Neural cell (in vitro differentiated cells): ENCODE measurements around the gene SERPINA9. TPM values are rescaled to one million over a fixed set of nuclear protein-coding genes. Genes with fewer than 3 reads are reported as not detected.

Experiments used
- H2AFZ ChIP-seq: fragments of 200-600, 300-800 bp; sonication (generic), shearing (Covaris generic); 2 replicates; pipeline ENCODE4 v1.6.0; 2014; ENCODE audit warnings: low read depth, mild to moderate bottlenecking, antibody characterized with exemption, low read length, moderate library complexity
- H3F3A ChIP-seq: fragments of 200-600 bp; shearing (Covaris generic); 2 replicates; pipeline ENCODE4 v1.6.1; 2016; ENCODE audit warnings: mild to moderate bottlenecking, moderate library complexity, mixed read lengths, antibody characterized with exemption, low read length; ENCODE audit not compliant: insufficient read depth, poor library complexity, severe bottlenecking
- H3K27ac ChIP-seq: fragments of 200-600, 300-800 bp; sonication (generic), shearing (Covaris generic); 2 replicates; pipeline ENCODE4 v1.5.1; 2014; ENCODE audit warnings: mild to moderate bottlenecking, low read length, moderate library complexity
- H3K27me3 ChIP-seq: fragments of 300-800, 200-600 bp; sonication (generic), shearing (Covaris generic); 2 replicates; pipeline ENCODE4 v1.6.0; 2014; ENCODE audit warnings: mild to moderate bottlenecking, low read depth, low read length, moderate library complexity; ENCODE audit not compliant: insufficient read depth
- H3K36me3 ChIP-seq: fragments of 300-800, 200-600 bp; sonication (generic), shearing (Covaris generic); 2 replicates; pipeline ENCODE4 v1.5.1; 2014; ENCODE audit warnings: mild to moderate bottlenecking, antibody characterized with exemption, low read length, moderate library complexity; ENCODE audit not compliant: insufficient read depth
- H3K4me2 ChIP-seq: fragments of 300-800, 200-600 bp; sonication (generic), shearing (Covaris generic); 2 replicates; pipeline ENCODE4 v1.6.0; 2014; ENCODE audit warnings: mild to moderate bottlenecking, low read length
- H3K4me3 ChIP-seq: fragments of 300-800, 200-600 bp; sonication (generic), shearing (Covaris generic); 2 replicates; pipeline ENCODE4 v1.5.1; 2014; ENCODE audit warnings: mild to moderate bottlenecking, low read length, moderate library complexity
- H3K79me2 ChIP-seq: fragments of 200-600 bp; shearing (Covaris generic); replicated peaks from 2 replicates; pipeline ENCODE4 v1.6.0; 2014; ENCODE audit warnings: mild to moderate bottlenecking, low read length, moderate library complexity; ENCODE audit not compliant: insufficient read depth
- H3K9ac ChIP-seq: fragments of 300-800, 200-600 bp; sonication (generic), shearing (Covaris generic); 2 replicates; pipeline ENCODE4 v1.6.1; 2016; ENCODE audit warnings: mild to moderate bottlenecking, low read length, mixed read lengths
- H3K9me2 ChIP-seq: fragments of 200-600 bp; shearing (Covaris generic); 2 replicates; pipeline ENCODE4 v1.6.1; 2016; ENCODE audit warnings: mild to moderate bottlenecking, low read length, mixed read lengths; ENCODE audit not compliant: insufficient read depth
- H3K9me3 ChIP-seq: fragments of 200-600, 300-800 bp; sonication (generic), shearing (Covaris generic); 2 replicates; pipeline ENCODE4 v1.6.1; 2016; ENCODE audit warnings: mild to moderate bottlenecking, mixed run types, low read length, moderate library complexity, mixed read lengths
- H4K20me1 ChIP-seq: fragments of 200-600 bp; shearing (Covaris generic); 2 replicates; pipeline ENCODE4 v1.6.1; 2016; ENCODE audit warnings: mild to moderate bottlenecking, mixed run types; ENCODE audit not compliant: insufficient read depth
- CTCF ChIP-seq: fragments of 450-650 bp; IDR thresholded peaks from 2 replicates; pipeline ENCODE4 v1.5.1; 2014; ENCODE audit warnings: antibody characterized with exemption, mild to moderate bottlenecking, moderate library complexity; ENCODE audit not compliant: poor library complexity, severe bottlenecking
- EP300 ChIP-seq: fragments of 450-650 bp; conservative IDR thresholded peaks from 2 replicates; pipeline ENCODE4 v1.6.1; 2014; ENCODE audit warnings: antibody characterized with exemption, mild to moderate bottlenecking, moderate library complexity; ENCODE audit not compliant: poor library complexity, severe bottlenecking
- EZH2 ChIP-seq: fragments of 200-600, 300-800 bp; shearing (Covaris generic), sonication (generic); IDR thresholded peaks from 2 replicates; pipeline ENCODE4 v1.6.1; 2014; ENCODE audit warnings: antibody characterized with exemption, low read length, borderline replicate concordance, mild to moderate bottlenecking; ENCODE audit not compliant: insufficient read depth, poor library complexity, severe bottlenecking
- MXI1 ChIP-seq: fragments of 450-650 bp; conservative IDR thresholded peaks from 2 replicates; pipeline ENCODE4 v1.6.1; 2014; ENCODE audit warnings: antibody characterized with exemption, mild to moderate bottlenecking; ENCODE audit not compliant: poor library complexity, severe bottlenecking
- POLR2AphosphoS5 ChIP-seq: IDR thresholded peaks from 2 replicates; pipeline ENCODE4 v1.6.1; 2012
- RAD21 ChIP-seq: fragments of 450-650 bp; conservative IDR thresholded peaks from 2 replicates; pipeline ENCODE4 v1.6.1; 2014; ENCODE audit warnings: antibody characterized with exemption, mild to moderate bottlenecking, moderate library complexity
- REST ChIP-seq: IDR thresholded peaks from 2 replicates; pipeline ENCODE4 v1.6.1; 2012; ENCODE audit warnings: borderline replicate concordance
- SMC3 ChIP-seq: fragments of 450-650 bp; conservative IDR thresholded peaks from 2 replicates; pipeline ENCODE4 v1.6.1; 2014; ENCODE audit warnings: antibody characterized with exemption, mild to moderate bottlenecking, moderate library complexity; ENCODE audit not compliant: poor library complexity
- TAF1 ChIP-seq: IDR thresholded peaks from 2 replicates; pipeline ENCODE4 v1.6.1; 2012; ENCODE audit warnings: low read depth
- polyA plus RNA-seq: library from polyadenylated mRNA; depleted of rRNA; stranded (reverse); fragments of >200 nt; gene quantifications from 2 replicates; pipeline ENCODE4 v1.2.3, GENCODE V29; 2014

SERPINA9 gene
- polyA plus RNA-seq, 1 donor from 2014 or later = not detected

- H3K9ac ChIP-seq = no peak overlapping the region
- H3K9me3 ChIP-seq = peaks cover 4% of the 10 kb centered on the region
- no peak overlapping the region for H3K4me3 ChIP-seq
- no peaks in the 10 kb centered on the region for H3K27me3 ChIP-seq
- no peaks in the 10 kb centered on the region for H4K20me1 ChIP-seq
- no peaks in the 10 kb centered on the region for H3K36me3 ChIP-seq
- no peaks in the 10 kb centered on the region for H3K79me2 ChIP-seq
- H3K27ac ChIP-seq = no peak overlapping the region
- no peak for TF ChIP-seq CTCF
- TF ChIP-seq SMC3 = no peak
- TF ChIP-seq EP300 = no peak
- TF ChIP-seq POLR2AphosphoS5 = no peak
- TF ChIP-seq TAF1 = no peak
- no peak for TF ChIP-seq RAD21
- TF ChIP-seq EZH2 = no peak
- no peak for TF ChIP-seq MXI1
- no peak overlapping the region for H2AFZ ChIP-seq
- H3K9me2 ChIP-seq = no peaks in the 10 kb centered on the region
- H3K4me2 ChIP-seq = no peak overlapping the region
- no peaks in the 10 kb centered on the region for H3F3A ChIP-seq
These were observed 6.7 kb downstream of the SERPINA9 start for GRCh38 chr14:94469261-94469660.

- H3K9ac ChIP-seq = no peak overlapping the region
- TF ChIP-seq MXI1 (no peak), POLR2AphosphoS5 (no peak), RAD21 (no peak), EP300 (no peak), TAF1 (no peak), SMC3 (no peak), REST (no peak), EZH2 (no peak), CTCF (no peak)
- H3K4me2 ChIP-seq = no peak overlapping the region
- no peak overlapping the region for H3K4me3 ChIP-seq
- no peaks in the 10 kb centered on the region for H4K20me1 ChIP-seq
- H3K27me3 ChIP-seq = no peaks in the 10 kb centered on the region
- H2AFZ ChIP-seq = no peak overlapping the region
- peaks cover 4% of the 10 kb centered on the region for H3K9me3 ChIP-seq
- no peaks in the 10 kb centered on the region for H3F3A ChIP-seq
- no peaks in the 10 kb centered on the region for H3K36me3 ChIP-seq
- no peak overlapping the region for H3K27ac ChIP-seq
- H3K79me2 ChIP-seq = no peaks in the 10 kb centered on the region
- no peaks in the 10 kb centered on the region for H3K9me2 ChIP-seq
These were observed 8.1 kb downstream of the SERPINA9 start for GRCh38 chr14:94467728-94468520.
